HFFc6 (cell line): ENCODE results near the gene CEMP1. TPM values are rescaled to one million over a fixed set of nuclear protein-coding genes. Genes with fewer than 3 reads are reported as not detected.
A peak's percentile ranks its signal among the peaks of the same experiment; 100 is the strongest.

Source experiments
- DNase-seq: peaks from one replicate; pipeline ENCODE4 v3.0.0-alpha.2; 2018
- H3K27ac Mint-ChIP-seq: 2 replicates; pipeline ENCODE4 v1.8.0; 2020; ENCODE audit warnings: mild to moderate bottlenecking, mixed read lengths
- H3K27me3 Mint-ChIP-seq: 2 replicates; pipeline ENCODE4 v1.8.0; 2021; ENCODE audit warnings: mild to moderate bottlenecking, moderate library complexity, mixed read lengths; ENCODE audit not compliant: insufficient read depth
- H3K36me3 Mint-ChIP-seq: 2 replicates; pipeline ENCODE4 v1.8.0; 2021; ENCODE audit warnings: low read depth, mixed read lengths
- H3K4me1 Mint-ChIP-seq: 2 replicates; pipeline ENCODE4 v1.8.0; 2020; ENCODE audit warnings: low read depth, mixed read lengths
- H3K4me3 Mint-ChIP-seq: 2 replicates; pipeline ENCODE4 v1.8.0; 2020; ENCODE audit warnings: mild to moderate bottlenecking, moderate library complexity, mixed read lengths
- H3K9me3 Mint-ChIP-seq: 2 replicates; pipeline ENCODE4 v1.8.0; 2020; ENCODE audit warnings: mild to moderate bottlenecking, mixed read lengths
- CTCF ChIP-seq: fragments of 200-600 bp; sonication (generic); IDR thresholded peaks from 2 replicates; pipeline ENCODE4 v1.5.0; 2021; ENCODE audit warnings: antibody characterized with exemption, mild to moderate bottlenecking
- total RNA-seq, 6 experiments: library from RNA; stranded (reverse); fragmentation: NEBNext Ultra II Directional; extraction: Animal tissue kit (Norgen Biotek cat#: 25700); gene quantifications; 2 replicates in 1 of 6; 3 replicates in 5 of 6; pipeline ENCODE4 v1.2.3, GENCODE V29; 2021

Gene CEMP1
- total RNA-seq, 6 experiments from 2014 or later = not detected

GRCh38 chr16:2531696-2532493 lies 687 bp upstream of the CEMP1 start:
- peak overlapping the region; percentile 89 for H3K4me3 Mint-ChIP-seq
- peaks cover 5% of the 10 kb centered on the region; the same call in 1 of the 2 replicates for H3K9me3 Mint-ChIP-seq
- DNase-seq = peak; percentile 97
- TF ChIP-seq CTCF = no peak
- H3K27me3 Mint-ChIP-seq = peaks cover 6% of the 10 kb centered on the region
- H3K36me3 Mint-ChIP-seq = peaks cover 10% of the 10 kb centered on the region
- H3K27ac Mint-ChIP-seq = peak overlapping the region; percentile 93
- peaks cover 45% of the 10 kb centered on the region for H3K4me1 Mint-ChIP-seq

- DNase-seq = no peak
- Mint-ChIP-seq H3K9me3 (peaks cover 3% of the 10 kb centered on the region; the same call in 1 of the 2 replicates), H3K4me1 (peaks cover 35% of the 10 kb centered on the region), H3K27ac (peak overlapping the region; percentile 93), H3K4me3 (peak overlapping the region; percentile 89), H3K27me3 (peaks cover 5% of the 10 kb centered on the region), H3K36me3 (peaks cover 3% of the 10 kb centered on the region)
- TF ChIP-seq CTCF = no peak
These were observed 434 bp downstream of the CEMP1 start for GRCh38 chr16:2530629-2531318.

GRCh38 chr16:2529961-2530628 lies 1.1 kb downstream of the CEMP1 start:
- Mint-ChIP-seq H3K4me3 (no peak overlapping the region), H3K36me3 (peaks cover under 1% of the 10 kb centered on the region; the same call in 1 of the 2 replicates), H3K27ac (peak overlapping the region; percentile 29; the same call in 1 of the 2 replicates), H3K4me1 (peaks cover 28% of the 10 kb centered on the region), H3K9me3 (no peaks in the 10 kb centered on the region), H3K27me3 (peaks cover 4% of the 10 kb centered on the region)
- no peak for DNase-seq
- no peak for TF ChIP-seq CTCF

- Mint-ChIP-seq H3K4me3 (no peak overlapping the region), H3K27ac (no peak overlapping the region), H3K36me3 (peaks cover 9% of the 10 kb centered on the region), H3K4me1 (peaks cover 23% of the 10 kb centered on the region), H3K9me3 (no peaks in the 10 kb centered on the region), H3K27me3 (peaks cover 4% of the 10 kb centered on the region)
- no peak for DNase-seq
- TF ChIP-seq CTCF = peak; percentile 40
These were observed 1.9 kb downstream of the CEMP1 start for GRCh38 chr16:2529061-2529931.
